Cardiac fibroblast (primary cell): ENCODE measurements around the gene PNPT1.

ENCODE experiments used
- DNase-seq, 2 donors: peaks; one replicate each; pipeline versions ENCODE4 v3.0.0 to v3.0.0-alpha.2; 2010; ENCODE audit warnings: low read depth in 2 of 2
- H3K4me3 ChIP-seq, 2 donors: replicated peaks in 1 of 2; 1 replicate in 1 of 2; 2 replicates in 1 of 2; pipeline ENCODE4 v1.5.1; 2011; ENCODE audit warnings: low read depth in 2 of 2, low read length in 2 of 2, mild to moderate bottlenecking in 2 of 2, moderate library complexity in 1 of 2
- CTCF ChIP-seq: IDR thresholded peaks from one replicate; pipeline ENCODE4 v1.5.1; 2011; ENCODE audit warnings: low read depth, mild to moderate bottlenecking, low read length, inconsistent platforms

PNPT1 gene

GRCh38 chr2:55653255-55653654 is 40.4 kb downstream of the PNPT1 start:
- TF ChIP-seq CTCF, result no peak

GRCh38 chr2:55649211-55649610 is 44.4 kb downstream of the PNPT1 start:
- TF ChIP-seq CTCF, result no peak
- peak in 1 of 2 donors; percentile 27 for DNase-seq
- H3K4me3 ChIP-seq, result no peak overlapping the region

More at GRCh38 chr2:55653255-55653654, 40.4 kb downstream of the PNPT1 start:
- no peak overlapping the region for H3K4me3 ChIP-seq
- DNase-seq, result no peak

- no peak for TF ChIP-seq CTCF
- H3K4me3 ChIP-seq, result no peak overlapping the region
- DNase-seq, result no peak
Observed at GRCh38 chr2:55636831-55637230, 56.8 kb downstream of the PNPT1 start.

- no peak overlapping the region for H3K4me3 ChIP-seq
- no peak for DNase-seq
- no peak for TF ChIP-seq CTCF
Observed at GRCh38 chr2:55628931-55629330, 64.7 kb downstream of the PNPT1 start.

- no peak overlapping the region for H3K4me3 ChIP-seq
- DNase-seq, result no peak
- TF ChIP-seq CTCF, result no peak
Observed at GRCh38 chr2:55627915-55628314, 65.7 kb downstream of the PNPT1 start.

- no peak overlapping the region for H3K4me3 ChIP-seq
- no peak for TF ChIP-seq CTCF
- no peak for DNase-seq
Observed at GRCh38 chr2:55621802-55622201, 71.8 kb downstream of the PNPT1 start.

- DNase-seq, result peak; percentile 16 to 20
- no peak overlapping the region for H3K4me3 ChIP-seq
- TF ChIP-seq CTCF, result peak; percentile 58
Observed at GRCh38 chr2:55620123-55620779, 73.4 kb downstream of the PNPT1 start.
